Forelimb muscle (tissue), 1 donor: ENCODE measurements around the gene FAM180A. TPM values are rescaled to one million over a fixed set of nuclear protein-coding genes. Genes with fewer than 3 reads are reported as not detected.

ENCODE experiments used
- DNase-seq: peaks from one replicate; pipeline ENCODE4 v3.0.0-alpha.2; 2013; ENCODE audit warnings: low read depth
- polyA plus RNA-seq: library from polyadenylated mRNA; unstranded; fragments of 120-200 nt; gene quantifications from one replicate; pipeline ENCODE4 v1.2.1, GENCODE V29; 2013; ENCODE audit not compliant: insufficient read length

Gene FAM180A
- polyA plus RNA-seq, 1 donor = 0.10 TPM

DNA sequence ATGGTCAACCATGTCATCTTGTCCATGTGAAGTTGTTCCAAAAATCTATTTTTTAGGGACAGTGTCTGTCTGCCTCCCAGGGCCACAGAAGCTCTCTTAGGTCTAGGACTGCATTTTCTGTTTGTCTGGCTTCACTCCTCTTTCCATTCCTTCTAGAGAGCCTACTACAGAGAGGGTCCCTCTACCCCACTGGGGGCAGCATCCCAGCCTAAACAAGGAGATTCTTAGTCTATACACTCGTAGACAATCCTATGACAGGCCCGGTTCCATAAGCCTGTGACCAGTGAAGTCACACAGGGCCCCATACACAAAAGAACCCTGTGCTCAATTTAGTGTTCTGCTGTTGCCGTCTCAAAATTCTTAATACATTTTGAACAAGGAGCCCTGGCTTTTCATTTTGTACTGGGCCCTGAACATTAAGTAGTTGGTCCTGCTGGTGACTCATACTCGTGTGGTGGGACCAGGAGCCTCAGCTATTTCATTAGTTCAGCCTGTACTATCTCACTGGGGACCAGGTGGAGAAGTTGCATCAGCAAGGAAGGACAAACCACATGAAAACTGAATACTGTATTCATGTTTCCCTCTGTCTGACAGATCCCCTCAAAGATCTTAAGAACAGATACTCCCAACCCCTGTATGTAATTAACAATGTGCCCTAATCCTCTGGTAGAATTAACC lies 23.5 kb upstream of the FAM180A start:
- DNase-seq = no peak

DNA sequence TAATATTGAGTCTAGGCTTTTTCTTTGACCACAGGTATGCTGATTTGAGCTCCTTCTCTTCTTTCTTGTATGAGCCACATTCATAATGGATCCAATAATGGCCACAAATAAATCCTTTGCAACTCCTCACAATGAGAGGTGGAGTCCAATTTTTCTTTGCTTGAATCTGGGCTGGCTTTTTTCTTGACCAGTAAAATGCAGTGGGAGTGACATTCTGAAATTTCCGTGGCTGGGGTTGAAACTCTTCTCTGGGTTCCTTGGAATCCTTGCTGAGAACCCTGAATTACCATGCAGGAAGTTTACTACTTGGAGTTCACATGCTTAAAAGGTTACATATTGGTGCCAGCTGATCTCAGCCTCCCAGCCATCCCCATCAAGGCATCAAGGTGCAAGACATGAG lies 22.4 kb upstream of the FAM180A start:
- DNase-seq = no peak

DNA sequence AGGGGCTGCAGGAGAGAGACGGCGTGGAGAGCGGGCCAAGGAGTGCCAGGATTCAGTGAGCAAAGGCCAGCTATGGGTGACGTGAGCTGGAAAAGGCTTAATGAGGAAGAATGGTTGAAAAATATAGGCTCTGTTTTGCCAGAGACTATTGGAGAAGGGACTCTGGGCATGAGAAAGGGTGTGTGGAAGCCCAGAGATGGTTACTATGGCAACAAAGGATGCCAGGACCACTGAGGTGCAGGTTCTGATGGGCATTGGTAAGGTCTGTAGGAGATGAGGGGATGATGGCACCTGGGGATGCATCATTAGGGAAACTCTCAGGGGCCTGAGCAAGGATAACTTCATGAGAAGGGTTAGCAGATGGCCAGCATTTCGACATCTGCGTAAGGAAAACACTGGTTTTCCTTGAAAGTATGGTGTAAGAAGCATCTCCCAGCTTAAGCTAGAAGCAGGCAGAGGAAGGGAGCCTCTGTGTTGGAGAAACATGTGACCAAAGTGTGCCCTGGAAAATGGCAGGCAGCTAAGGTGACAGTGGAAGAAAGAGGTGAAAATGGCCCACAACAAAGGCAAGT lies 21.6 kb upstream of the FAM180A start:
- no peak for DNase-seq

DNA sequence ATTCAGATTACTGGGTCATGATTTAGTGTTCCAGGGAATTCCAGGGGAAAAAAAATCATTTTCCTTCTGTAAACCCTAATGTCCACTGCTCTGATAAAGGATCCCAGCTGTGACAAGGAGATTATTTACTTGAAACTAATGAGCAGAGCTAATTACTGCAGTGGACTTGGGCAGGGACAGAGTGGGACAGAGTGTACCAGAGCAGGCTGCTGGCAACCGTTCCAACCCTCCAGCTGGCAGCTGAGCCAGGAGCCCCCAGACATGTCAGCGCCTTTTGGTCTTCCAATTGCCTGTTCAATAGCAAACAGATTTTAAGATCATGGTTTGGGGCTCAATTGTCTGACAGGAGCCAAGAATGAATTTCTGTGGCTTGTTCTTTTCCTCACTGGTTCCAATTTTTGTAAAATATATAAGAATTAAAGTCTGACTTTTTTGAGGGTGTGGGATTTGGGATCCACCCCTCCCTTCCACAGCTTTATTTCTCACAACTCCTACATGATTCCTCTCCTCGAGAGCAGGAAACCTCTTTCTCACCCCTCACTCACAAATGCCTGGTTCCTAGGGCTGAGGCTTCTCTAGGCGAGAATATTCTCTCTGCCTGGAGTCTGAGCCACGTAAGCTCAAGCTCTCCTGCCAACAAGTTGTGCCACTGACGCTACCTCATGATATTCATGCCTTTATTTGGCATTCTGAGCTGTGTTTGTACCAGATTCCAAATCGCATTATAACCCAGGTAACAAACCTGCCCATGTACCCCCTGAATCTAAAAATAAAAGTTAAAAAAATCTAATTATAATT lies 20.6 kb upstream of the FAM180A start:
- no peak for DNase-seq

DNA sequence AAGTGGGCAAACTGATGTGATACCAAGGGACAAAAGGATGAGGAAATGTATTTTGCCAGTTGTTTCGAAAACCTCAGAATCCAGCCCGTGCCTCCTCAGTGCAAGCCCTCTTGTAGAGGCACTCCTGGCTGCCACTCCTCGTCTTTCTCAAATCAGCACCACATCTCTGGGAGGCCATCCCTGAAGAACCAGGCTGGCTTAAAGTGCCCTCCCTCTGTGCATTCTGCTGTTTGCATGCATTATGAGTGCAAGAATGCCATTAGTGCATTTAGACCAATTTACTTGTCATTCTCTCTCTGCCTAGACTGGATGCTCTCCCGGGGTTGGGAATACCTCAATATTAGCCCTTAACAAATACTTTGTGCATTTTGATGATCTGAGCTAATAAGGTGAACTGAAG lies 19.9 kb upstream of the FAM180A start:
- no peak for DNase-seq

DNA sequence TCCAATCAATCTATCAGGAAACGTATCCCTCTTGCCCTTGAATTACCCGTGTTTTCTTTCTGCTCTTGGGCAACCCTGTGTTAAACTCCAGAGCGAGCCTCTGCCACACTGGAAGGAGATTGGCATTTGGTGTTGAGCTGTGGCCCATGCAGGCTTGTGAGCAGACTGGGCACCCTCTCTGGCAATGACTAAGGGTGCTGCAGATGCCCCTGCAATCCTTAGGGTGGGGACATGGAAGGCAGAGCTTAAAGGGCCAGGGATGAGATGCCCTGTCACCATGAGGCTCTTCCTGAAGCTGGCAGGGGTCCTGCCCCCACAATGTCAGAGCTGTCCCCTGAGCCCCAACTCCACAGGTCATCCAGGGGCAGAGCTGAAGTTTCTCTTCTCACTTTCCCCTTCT lies 19.5 kb upstream of the FAM180A start:
- no peak for DNase-seq

DNA sequence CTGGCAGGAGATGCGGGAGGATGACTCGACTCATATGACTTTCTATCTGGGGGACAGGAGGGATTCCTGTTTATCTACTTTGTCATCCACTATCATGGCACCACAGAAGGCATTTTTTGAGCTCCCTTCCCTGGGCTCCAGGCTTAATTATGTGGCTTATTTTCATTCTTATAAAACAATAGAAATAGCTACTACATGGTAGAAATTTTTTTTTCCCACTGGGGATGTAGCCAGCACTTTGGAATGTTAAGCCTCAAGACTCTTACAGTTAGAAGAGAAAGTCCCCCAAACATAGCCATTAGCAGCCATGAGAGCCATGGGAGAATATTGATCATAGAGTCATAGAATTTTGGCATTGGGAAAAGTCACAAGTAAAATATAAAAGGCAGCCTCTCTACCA lies 14.6 kb upstream of the FAM180A start:
- DNase-seq = no peak

DNA sequence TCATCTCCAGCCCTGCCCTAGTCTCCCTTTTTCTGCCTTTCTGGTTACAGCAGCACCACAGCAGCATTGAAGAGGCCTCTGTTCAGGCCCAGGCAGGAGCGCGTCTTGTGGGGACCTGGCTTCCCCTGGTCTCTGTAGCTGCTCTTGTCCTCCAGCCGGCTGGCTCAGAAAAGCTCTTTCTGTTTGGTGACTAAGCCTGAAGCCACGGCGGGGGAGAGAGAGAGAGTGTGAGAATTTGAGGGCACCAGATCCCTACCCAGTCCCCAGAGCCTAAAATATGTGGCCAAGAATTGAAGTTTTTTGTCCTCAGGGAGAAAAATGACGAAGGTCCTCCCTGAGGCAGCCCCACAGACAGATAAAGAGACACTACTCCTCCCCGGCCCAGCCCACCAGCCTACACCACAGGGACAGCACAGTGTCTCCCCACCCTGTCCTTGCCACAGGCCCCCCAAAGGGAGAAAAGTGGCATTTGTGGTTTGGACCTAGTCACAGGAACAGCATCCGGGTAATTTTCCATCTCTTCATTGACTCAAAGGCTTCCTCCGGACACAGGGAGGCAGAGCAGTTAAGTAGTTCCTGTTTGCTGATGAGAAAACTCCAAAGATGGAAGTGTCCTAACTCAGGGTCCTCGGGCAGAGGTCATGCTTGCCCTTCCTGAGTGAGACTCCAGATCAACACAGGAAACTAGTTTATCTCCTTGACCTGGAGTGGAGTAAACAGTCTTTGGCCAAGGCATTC lies 13.3 kb upstream of the FAM180A start:
- no peak for DNase-seq

DNA sequence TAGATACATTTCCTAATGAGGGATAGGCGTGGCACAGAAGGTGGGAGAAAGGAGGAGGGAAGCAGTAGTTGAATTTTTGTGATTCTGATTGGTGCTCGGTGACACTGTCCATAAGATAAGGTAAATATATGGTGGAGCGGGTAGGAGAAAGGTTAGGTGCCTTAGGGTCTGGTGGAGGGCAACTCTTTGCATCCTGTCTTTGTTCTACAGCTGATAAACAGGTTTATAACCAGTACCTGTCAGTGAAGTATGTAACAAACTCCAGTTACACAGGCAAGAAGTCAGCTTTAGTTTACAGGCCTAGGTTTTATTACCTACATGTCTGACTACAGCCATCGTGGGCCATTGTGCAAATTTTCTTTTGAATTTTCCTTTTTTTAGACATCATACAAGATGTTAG lies 10.9 kb upstream of the FAM180A start:
- DNase-seq = no peak

DNA sequence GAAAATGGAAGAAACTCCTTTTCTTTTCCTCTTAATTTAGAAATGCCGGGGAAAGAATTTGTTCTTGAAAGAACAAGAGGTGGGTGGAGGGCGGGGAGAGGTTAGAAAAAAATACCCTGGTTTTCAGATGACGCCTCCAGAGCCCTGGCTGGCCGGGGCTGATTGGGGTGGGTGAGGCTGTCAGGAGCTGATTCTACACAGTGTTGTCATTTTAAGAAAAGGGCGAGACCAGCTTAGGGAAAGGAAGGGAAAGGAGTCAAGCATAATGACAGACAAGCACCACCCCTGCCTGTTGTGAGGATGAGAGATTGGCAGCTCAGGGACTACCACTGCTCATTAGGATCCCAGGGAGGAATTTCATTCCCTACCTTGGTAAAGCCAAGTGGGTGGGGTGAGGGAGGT lies 9.9 kb upstream of the FAM180A start:
- no peak for DNase-seq

DNA sequence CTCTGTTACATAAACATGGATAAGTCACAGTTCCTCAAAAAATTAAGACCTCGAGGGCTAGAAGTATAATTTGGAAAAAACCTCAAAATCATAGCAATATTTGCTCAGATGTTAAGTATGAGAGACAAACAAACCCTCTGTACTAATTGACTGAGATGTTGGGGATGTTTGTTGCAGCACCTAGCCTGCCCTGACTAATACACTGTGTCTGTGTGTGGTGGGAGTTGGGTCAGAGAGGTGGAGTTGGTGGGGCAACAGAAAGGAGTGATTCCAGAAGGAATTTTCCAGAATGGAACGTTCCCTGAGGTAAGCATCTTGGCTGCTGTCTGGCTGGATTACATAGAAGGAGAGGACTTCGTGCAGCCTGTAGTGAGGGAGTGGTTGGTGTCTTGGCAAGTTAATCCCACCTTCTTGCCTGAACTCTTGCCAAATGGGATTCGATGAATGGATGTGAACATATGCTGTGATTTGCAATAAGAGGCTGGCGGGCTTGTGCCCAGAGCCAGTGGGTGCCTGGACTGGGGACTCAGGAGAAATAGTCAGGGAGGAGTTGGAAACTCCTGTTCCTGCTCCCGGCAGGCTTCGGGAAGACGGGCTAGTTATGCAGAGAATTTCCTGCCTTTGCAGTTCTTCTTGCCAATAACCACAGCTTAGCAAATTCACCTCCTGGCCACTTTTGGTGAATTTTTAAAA lies 9.3 kb upstream of the FAM180A start:
- DNase-seq = no peak

DNA sequence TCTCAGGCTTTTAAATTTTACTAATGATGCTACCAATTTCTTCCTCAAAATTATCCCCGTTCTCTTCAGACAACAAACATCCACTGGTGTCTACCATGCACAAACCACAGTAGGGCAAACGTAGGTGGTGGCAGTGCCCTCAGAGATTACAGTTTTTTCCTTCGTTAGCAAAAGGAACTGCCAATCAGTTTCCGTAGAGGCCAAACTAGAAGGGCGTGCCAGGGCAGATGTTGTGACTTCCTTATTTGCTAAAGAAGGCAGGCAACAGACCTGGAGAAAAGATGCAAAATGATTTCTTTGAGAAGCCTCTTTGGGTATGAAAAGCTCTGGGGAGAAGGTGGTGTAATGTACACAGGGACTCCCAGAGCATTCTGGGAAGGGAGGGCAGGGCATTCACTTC lies 7.6 kb upstream of the FAM180A start:
- DNase-seq = no peak

DNA sequence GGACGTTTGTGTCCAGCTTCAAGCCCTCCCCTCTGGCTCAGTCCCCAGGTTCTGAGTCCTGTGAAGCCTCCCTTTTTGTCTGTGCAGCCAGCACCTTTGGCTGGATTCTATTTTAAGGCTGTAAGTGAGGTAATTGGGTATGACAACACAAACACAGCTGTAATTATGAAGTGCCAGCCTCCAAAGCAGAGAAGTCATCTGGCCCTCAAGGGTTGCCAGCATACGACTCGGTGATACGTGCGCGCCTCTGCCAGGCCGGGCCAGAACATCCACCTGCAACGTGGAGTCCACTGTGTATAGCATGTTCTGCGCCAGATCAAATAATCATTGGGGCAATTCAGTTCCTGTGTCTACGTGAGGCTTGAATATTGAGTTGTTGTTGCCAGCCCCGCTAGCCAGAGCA lies 6.7 kb upstream of the FAM180A start:
- DNase-seq = no peak

DNA sequence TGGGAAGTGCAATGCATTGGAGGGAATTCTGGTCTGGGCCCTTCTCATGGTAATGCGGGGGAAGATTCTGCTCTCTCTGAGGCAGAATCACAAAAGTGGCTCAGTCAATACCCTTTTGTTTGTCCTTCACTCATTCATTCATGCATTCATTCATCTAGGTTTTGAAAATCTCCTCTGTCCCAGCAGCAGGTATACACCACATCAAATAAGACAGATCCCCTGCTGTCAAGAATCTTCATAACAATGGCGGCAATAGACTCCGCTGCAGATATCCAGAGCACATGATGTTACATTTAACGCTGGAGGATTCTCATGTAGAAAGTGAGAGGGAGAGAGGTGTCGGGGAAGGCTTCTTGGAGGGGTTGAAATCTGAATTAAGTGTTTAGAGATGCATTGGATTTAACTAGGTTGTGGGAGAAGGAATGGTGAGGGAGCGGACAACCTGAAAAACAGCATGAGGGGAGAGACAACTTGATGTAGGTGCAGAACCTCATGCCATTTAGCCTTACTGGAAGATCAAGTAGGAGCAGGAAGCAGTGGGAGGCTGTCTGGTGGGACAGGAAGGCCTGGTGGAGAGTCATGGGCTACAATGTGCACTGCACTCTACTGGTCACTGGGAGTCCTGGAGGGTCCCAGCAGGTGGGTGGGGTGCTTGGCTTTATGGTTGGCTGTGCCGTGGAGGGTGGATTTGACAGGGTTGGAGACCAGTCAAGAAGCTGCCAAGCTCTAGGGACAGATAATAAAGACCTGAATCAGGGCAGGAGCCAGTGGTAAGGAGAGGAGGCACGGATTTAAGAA lies 5.2 kb upstream of the FAM180A start:
- no peak for DNase-seq

DNA sequence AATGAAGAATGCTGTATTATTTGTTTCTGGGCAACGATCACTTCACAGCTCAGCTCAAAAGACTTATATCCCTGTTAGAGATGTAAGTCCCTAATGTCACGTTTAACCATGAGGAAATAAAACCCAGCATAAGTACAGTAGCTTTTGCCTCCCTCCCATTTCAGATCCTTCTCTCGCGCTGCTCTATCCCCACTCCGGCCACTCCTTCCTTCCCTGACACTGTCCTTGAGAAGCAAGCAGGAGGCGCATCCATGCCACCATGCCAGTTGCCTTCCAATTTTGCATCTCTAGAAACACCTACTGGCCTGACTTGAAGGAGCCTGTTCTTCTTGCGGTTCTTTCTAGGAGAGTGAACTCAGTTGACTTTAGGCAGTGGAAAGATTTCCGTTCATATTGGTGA lies 1.2 kb downstream of the FAM180A start:
- DNase-seq = no peak

DNA sequence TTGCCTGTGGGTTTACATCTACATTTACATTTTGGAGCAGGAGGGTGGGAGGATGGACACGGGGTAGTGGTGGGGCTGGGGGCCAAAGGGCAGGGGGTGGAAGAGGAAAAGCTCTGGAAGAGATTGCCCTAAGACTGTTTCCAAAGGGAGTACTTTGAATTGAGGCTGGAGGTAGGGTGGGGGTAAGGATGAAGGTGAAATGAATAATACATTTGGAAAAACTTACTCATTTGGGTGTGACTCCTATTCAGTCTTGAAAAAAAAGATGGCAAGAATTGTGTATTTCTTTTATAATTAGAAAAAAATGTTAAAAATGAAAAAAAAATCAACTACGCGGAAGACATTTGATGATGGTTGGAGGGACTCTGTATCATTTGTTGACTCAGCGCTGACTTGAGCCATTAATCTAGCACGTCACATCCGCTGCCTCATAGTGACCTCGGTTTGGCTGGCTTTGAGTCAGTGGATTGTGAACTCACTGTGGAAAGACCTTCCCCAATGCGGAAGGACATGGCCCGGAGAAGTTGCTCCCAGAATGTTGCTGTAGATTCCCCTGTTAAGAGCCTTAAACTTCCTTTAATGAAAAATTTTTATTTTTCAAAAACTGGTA lies 2.8 kb downstream of the FAM180A start:
- no peak for DNase-seq

DNA sequence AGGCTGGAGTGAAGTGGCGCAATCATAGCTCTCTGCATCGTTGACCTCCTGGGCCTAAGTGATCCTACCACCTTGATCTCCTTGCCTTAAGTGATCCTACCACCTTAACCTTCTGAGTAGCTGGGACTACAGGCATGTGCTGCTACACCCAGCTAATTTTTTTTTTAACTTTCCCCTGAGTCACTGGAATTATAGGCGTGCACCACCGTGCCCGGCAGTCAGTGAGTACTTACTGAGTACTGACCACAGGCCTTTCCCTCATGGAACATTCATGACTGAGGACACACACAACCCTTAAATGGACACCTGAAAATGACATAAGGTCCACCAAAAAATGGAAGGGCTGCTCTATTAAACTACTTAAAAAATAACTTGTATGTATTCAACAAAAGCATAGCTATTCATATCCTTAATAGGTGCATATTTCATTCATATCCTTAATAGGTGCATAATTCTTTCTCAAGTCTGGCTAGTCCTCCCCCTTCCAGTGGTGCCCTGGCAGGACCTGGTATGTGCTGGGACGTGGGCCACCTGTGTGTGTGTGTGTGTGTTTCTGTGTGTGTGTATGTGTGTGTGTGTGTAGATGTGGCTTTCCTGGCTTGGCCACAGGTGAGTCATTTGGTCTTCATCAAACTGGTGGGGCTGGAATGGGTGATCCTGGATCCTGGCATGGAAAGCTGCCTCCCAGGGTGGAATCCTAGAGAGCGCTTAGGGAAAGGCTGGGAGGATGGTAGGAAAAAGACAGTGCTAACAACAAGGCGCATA lies 3.5 kb downstream of the FAM180A start:
- DNase-seq = no peak

DNA sequence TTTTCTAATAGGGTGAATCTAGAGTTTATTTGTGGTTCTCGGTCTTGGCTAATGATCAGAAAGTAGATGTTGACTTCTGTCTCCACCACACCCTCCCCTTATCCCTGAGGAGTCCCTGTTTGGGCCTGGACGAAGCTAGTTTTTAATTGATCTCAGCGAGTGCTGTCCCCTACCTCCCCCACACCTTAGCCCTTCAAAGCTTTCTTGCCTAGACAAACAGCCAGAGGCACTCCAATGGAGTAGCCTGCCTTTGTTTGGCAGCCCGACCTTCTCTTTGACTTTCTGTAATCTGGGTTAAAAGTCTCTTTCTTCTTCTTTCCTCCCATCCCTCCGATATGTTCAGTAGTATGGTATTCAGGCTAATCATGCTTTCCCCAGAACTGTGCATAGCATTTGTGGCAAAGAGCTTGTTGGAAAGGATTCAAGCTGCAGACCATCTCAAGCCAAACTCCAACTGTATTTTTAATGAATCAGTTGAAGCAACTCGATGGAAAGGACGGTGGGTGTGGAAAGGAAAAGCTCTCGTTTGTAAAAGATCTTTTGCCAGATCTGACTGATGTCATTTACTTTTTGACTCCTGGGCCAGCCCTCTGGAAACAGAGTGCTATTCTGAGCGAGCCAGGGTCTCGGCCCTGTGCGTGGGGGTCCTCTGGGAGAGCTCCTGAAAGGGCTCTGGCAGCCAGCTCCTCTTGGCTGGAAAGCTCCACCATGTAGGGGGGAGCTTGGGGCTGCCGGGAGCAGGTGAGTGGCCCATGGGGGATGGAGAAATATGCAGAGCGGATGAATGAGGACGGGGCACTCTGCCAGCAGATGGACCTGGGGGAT lies 4.5 kb downstream of the FAM180A start:
- peak; percentile 29 for DNase-seq

DNA sequence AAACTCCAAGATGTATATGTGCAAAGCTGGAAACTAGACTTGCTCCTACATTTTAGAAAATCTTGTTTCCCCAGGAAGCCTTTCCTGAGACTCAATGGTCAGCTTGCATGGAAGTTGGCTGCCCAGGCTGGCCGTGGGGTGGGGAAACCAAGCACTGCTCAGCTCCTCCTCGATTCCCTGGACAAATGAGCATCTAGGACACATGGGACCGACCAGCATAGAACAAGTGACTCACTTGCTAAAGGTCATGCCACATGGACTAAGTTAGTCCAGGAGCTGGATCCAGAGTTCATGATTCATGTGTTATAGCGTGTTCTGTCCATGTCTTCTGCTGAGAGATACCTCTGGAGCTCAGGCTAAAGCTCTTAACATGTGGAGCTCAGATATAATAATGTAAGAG lies 6.2 kb downstream of the FAM180A start:
- DNase-seq = no peak
